GM04503 (cell line): Measurements from ENCODE around the gene TRIM2.
"Not testable (repeated sequence)": the region's sequence is repeated elsewhere in the genome, so short reads cannot be mapped to it uniquely, and the experiment has no call there.

Experiments
- DNase-seq: peaks from one replicate; pipeline ENCODE4 v3.0.0-alpha.2; 2012; ENCODE audit warnings: low read depth

The TRIM2 gene

DNA sequence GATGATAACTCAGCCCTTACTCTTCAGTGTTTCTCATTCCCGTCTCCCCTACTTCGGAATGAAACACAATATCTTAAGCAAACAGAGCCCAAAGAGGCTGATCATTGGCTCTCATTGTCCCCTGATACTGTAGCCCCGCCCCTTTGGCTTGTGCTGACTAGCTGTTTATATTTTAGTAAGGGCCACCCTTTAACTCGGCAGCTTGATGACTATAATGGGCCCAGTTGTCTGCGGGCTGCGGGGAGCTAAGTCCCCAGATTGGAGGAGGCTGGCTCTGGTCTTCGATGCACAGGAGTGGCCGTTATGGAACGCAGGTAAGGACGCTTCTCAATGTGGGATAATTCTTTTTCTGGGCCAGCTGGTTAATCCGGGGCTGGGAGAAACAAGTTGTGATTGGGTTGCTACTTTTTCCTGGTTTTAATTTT, at the start of gene TRIM2:
Gene TRIM2, plus strand, starts transcription at position 197 of the 425 bp plus-strand sequence. Its CDS starts 88 bp downstream, at position 285.
- DNase-seq, result no peak

DNA sequence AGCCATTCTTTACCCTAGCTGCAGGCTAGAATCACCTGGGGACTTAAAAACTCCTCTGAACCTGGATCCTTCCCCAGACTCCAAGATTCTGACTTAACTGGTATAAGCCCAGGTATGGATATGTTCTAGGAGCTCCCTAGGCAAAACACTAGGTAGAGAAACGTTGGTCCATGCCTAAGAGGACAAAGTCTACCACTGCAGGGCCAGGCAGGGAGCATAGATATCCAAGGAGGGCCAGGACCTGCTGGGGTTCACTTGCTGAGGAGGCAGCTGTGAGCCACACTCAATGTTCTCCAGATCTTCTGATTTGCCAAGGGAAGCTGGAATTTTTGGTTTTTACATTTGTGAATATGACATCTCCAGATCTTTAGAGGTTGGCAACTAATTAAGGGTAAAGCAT, 48.6 kb upstream of the TRIM2 start:
- no peak for DNase-seq

DNA sequence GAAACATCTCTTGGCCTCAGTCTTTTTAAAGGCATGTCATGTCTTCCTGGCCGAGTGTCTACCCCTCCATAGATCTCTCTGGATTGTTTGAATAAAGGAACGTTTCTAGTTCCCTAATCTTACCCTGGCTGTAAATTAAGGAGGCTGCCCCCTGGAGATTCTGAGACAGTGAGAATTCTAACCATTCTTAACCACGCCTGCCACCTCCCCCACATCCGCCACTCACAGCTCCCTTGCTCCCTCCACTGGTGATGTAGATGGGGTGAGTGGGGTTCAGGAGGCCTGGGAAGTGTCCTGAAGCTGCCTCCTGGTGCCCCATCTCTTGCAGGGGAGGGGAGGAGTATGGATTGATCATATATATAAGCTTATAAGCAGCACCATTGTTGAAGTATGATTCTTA, 48.0 kb upstream of the TRIM2 start:
- DNase-seq, result no peak

DNA sequence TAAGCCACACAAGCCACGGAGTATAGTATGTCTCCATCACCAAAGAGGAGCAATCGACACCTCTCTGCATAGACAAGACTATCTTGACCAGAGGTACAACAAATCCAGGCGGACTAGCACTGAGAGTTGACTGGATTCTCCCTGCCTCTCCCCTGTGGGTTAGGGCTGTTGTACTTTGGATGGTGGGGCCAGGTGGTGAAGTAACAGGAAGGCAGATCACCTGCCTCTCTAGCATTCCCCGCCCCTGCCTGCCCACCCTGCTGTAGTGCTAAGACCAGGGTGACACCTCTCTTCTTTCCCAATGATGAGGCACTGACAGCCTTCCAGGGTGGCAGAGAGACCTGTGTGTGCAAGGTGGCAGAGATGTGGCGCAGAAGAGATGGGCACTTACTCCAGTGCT, 47.5 kb upstream of the TRIM2 start:
- DNase-seq, result no peak

DNA sequence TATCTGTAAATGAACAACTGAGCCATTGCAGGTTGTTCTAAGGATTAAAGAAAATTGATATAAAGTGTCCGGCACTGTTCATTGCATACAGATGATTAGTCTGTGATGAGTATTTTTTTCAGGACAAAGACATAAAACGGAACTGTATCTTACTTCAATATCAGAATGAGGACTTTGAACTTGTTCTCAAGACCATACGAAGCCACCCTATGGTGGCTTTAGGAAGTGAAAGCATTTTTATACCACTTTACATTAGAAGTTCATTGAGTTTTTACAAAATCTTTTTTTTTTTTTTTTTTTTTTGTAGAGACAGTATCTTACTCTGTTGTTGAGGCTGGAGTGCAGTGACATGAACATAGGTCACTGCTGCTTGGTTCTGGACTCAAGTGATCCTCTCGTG, 45.2 kb upstream of the TRIM2 start:
- DNase-seq, result no peak

DNA sequence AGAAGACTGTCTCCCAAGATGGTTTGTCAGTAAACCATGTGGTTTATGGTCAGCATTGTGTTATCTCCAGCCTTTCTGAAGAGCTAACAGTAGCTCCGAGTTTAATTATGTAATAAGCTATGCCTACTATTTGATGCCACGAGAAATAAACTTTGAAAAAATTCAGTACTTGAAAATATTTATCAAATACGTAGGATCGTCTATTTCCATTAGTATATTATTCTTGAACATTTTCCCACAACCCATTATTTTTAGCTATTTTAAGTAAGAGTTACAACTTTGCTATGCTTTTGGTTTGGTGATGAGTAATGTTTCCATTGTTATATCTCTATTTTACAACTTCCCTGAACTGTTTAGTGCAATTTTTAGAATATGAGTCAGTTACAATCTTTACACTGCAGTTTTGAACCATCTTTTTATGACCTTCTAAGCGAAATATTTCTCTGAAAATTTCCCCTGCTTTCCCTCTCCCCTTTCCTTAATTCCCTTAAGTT, 44.5 kb upstream of the TRIM2 start:
- peak; percentile 73 for DNase-seq

DNA sequence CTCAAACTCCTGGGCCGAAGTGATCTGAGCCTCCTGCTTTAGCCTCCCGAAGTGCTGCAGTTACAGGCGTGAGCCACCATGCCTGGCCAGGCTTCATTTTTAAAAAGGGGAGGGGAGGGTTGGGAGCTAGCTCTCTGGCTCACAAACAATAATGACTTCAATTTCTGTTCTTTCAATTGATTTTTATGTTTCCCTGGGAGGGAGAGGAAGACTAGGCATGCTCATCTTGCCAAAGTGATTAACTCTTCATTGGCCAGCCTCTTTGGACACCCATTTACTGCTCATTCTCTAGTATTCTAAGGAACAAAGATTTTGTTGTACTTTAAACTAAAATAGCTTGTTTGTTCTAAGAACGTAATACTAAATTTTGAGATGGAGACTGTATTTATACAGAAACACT, 43.4 kb upstream of the TRIM2 start:
- no peak for DNase-seq

DNA sequence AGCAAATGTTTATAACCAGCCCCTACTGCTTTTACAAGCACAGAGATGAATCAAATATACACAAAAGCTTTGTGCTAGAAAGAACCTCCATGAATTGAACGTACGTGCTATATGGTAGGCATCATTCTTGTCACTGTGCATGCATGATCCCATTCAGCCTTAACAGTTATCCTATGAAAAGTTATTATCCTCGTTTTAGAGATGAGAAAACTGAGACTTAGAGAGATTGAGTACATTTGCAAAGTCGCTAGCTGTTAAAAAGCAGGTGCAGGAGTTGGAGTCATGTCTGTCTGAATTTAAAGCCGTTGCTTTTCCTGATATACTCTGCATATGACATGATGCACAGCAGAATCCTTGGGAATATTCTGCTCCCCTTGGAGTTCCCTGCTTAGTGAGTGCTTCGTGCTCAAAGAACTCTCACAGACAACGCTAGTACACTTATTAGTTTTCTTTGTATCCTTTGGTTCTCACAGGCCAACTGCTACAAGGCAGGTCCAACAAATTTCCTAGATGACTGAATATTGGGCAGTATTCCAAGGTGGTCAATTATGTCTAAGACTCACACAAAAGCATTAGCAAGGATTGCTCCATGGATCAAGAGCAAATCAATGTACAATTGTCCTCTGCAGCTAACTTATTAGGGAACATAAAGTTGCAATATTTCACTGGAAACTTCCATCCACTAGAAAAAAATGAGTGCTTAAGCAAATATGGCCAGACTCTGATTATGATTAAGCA, 42.8 kb upstream of the TRIM2 start:
- DNase-seq, result no peak

DNA sequence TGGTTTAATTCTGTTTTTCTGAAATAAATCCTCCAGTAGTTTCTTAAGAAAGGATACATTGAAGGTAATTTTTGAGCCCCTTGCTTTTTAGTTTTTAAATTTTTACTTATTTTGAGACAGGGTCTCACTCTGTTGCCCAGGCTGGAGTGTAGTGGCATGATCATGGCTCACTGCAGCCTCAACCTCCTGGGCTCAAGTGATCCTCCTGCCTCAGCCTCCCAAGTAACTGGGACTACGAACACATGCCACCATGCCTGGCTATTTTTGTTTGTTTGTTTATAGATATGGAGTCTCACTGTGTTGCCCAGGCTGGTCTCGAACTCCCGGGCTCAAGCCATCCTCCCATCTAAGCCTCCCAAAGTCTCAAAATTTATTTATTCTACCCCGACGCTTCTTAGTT, 39.0 kb upstream of the TRIM2 start:
- DNase-seq, result not testable (repeated sequence)

DNA sequence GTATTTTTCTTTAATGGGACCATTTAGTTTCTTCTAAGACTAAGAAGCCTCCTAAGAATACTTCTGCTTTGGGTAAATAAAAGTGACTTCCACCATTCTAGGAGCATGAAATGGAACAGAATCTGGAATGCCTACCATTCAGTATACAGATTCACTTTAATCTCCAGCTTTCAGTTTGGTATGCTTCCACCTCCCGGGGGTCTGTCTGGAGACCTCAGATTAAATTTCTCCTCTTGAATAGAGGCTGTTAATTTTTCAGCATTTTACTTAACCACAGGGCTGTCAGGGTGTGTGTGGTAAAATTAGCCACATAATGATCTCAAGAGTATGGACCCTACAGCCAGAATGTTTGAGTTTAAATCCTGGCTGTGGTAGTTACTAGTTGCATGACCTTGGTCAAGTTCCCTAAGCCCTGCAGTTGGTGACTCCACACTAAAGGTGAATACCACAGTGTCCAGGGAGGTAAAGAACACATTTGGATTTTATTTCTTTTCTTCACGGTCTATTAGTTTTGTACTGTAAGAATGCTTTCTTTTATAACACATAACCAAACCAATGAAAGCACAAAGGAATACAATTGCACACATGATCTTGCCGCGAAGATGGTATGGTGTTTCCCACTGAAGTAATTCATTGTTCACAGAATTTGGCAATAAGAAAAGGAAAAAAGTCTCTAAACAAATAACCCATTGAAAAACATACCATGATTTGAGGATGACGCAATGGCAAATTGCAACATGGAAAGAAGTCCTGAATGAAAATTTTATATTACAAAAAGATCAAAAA, 37.3 kb upstream of the TRIM2 start:
- no peak for DNase-seq

DNA sequence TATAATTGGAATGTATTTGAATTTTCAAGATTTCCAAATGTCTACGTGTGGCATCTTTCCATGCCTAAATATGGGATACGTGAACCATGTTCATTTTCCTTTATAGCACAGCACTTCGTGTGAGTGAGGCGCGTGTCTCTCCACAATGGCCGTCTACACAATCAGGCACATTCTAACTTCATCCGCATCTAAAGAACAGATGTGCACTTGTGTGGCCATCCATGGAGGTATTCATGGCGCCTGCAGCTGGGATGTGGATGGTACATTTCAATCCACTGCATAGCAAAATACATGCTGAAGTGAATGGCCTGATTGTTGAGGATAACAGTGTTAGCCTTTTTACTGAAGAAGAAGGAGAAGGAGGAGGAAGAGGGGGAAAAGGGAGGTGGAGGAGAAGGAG, 34.5 kb upstream of the TRIM2 start:
- DNase-seq, result no peak

DNA sequence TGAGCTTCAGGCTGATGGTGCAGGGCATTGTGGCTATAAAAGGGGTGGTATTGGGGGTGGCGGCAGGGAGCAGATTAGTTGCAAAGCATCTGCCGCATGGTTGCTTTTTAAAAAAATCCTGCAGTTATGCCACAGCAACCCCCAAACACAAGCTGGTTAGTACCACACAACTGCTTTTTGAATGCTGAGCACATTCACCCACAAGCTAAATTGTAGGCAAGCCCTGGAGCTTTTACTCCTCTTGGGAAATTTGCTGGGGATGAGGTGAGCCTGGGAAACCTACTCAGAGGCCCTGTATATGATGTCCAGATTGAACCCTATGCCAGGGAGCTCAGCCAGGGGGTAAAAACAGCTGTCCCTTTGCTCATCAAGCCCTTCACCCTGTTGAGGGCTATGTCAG, 33.8 kb upstream of the TRIM2 start:
- no peak for DNase-seq

DNA sequence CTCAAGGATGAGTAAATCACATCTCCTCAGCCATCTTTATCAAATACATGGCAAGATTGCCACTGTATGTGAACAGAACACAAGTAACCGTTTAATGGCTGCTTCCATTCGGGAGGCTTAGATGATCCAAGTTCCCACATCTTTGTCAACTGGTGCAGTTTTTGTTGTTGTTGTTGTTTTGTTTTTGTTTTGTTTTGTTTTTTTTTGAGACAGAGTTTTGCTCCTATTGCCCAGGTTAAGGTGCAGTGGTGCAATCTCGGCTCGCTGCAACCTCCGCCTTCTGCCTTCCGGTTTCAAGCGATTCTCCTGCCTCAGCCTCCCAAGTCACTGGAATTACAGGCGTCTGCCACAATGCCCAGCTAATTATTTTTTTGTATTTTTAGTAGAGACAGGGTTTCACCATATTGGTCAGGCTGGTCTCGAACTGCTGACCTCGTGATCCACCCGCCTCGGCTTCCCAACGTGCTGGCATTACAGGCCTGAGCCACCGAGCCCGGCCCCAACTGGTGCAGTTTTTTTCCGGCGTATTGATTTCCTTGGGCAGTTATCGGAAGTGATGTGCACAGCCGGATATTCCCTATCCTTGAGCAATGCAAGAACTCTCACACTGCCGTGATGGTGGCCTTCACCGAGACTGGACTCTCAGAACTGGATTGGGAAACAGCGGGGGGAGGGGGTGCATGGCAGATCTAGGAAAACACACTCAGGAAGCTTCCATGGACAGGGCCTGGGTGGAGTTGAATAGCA, 29.2 kb upstream of the TRIM2 start:
- no peak for DNase-seq

DNA sequence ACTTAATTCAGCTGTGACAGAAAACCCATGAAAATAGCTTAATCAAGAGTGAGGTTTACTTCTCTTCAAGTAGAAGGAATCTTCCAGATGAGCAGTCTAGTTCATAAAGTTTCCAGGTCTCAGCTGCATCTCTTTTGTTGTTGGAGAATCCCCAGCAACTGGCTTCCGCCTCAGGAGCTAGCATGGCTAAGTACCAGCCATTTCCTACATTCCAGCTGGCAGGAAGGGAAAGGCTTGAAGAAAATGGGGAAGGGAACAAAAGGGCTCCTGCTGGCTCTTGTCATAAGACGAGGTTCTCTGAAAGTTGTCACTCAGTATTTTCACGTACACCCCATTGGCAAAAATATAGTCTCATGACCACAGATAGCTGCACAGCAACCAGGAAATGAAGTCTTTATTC, 27.3 kb upstream of the TRIM2 start:
- DNase-seq, result no peak

DNA sequence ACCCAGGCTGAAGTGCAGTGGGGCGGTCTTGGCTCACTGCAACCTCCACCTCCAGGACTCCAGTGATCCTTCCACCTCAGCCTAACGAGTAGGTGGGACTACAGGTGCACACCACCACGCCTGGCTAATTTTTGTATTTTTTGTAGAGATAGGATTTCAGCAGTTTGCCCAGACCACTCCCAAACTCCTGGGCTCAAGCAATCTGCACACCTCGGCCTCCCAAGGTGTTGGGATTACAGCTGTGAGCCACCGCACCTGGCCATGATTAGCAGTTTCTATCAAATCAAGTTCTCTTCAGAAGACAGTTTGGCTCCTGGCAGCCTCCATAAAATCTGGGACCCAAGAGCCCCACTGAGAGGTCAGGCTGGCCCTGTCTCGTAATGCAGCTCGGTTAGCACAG, 26.4 kb upstream of the TRIM2 start:
- DNase-seq, result no peak

DNA sequence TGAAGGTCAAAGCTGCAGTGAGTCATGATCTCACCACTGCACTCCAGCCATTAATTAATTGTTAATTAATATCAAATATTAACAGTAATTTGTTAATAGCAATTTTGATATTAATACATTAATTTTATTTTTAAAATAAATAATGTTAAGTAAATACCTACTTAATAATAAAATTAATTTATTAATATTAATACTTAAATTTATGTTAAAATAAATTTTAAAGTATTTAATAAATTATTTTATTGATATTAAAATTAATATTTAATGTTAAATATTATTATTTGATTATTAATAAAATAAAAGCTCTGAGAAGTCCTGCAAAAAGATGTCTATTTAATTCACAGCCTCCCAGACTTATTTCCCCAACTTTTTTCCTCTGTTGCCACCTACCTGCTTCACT, 25.1 kb upstream of the TRIM2 start:
- no peak for DNase-seq

DNA sequence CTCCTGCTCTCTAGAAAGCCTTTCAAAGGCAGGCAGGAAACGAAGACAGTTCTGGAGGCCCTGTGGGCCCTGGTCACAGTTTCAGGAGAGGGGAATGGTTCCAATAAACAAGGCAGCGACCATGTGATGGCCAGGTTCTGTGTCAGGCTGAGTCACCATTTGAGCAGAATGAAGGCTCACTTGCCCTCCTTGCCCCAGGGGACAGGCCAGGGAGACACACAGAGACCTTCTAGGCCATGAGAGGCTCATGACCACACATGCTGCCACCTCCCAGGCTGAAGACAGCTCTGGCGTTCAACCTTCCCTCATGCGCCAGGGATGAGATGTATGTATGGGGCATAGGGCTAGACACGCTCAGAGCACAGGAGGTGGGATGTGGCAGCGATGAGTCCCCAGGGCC, 22.9 kb upstream of the TRIM2 start:
- no peak for DNase-seq

DNA sequence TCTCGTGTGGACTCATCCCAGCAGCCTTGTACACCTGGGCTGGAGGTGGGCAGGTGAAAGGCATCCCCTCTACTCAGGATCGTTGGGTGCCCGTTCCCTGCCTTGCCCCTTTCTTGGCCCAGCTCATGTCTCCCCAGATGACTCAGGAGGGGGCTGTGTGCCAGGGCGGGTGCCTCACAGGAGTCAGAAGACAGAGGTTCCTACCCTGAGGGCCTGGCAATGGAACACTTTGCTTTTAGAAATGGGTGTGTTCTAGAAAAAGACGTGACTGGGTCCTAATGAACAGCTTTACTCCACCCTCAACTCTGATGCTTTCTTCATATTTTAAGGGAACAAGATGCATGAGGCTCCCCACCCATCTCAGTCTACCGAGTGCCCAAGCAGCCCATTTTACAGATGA, 22.5 kb upstream of the TRIM2 start:
- DNase-seq, result no peak

DNA sequence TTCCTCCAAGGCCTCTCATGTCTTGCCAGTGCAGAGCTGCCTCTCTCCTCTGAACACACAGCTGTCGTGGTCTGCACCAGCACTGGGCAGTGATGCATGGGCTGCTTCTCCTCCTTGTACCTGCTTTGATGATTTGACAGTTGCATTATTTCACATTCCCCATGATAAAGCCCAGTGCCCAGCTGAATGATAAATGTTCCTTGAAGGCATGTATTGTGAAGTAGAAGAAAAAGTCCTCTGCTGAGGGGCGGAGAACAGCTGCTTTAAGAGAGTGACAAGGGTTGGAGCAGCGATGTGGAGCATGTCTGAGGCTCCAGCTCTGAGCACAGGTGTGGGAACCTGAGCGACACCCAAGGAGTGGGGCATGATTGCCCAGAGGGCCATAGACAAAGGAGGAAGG, 21.1 kb upstream of the TRIM2 start:
- DNase-seq, result no peak

DNA sequence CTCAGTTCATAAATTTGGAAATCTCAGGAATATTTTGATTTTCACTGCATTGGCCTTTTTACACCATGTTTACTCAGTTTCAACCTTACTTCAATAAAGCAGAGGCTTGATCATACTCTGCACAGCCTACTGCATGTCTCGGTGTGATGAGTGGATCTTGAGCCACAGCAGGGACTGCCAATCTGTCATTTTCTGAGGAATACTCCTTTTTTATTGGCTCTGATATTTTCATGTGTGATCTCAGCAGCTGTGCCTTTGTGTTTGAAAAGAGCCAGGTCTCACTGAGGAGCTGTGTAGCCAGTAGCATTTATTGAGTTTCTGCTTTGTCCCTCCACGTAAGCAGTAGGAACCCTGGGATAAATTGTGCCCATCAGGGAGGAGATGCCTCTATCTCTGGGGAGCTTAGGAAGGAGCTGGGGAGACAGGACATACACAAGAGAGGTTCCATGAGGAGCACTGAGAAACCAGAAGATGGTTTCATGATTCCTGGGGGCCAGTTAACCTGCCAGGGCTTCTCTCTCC, 18.9 kb upstream of the TRIM2 start:
- no peak for DNase-seq

DNA sequence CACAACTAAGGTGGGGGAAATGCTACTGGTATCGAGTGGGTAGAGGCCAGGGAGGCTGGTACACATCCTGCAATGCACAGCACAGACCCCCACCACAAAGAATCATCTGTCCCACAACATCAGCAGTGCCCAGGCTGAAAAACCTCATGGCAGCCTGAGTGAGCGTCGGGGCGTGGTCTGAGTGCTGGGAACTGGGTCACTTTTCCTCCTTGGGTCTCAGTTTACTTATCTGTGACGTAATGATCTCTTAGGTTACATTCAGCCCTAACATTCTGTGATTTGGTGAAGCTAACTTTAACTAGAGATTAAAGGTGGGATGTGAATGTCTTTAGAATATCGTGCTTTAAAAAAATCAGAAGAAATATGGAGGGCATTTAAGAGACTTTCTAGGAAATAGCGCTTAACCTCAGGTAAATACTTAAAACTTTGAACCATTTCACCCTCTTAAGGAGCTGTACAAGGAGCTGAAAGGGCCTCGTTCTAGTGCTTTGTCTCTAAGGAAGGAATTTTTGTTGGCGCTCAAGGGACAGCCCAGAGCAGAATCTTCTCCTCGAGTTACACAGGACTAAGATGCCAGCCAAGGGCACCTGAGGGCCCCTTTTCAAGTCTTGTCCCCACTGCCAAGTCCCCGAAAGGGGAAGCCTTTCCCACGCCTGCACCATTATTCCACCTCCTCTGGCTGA, 18.1 kb upstream of the TRIM2 start:
- no peak for DNase-seq
